Activated B cell treated with CpG ODN at 0.5 μM for 24 hours (primary cell): ENCODE results near the gene DCD. TPM values are rescaled to one million over a fixed set of nuclear protein-coding genes. Genes with fewer than 3 reads are reported as not detected.

ENCODE experiments used
- ATAC-seq: fragments of 200-7000 bp; cut with Tn5 transposase; one replicate; pipeline ENCODE4 v1.10.0; 2021; ENCODE audit warnings: low read depth, mild to moderate bottlenecking, moderate library complexity
- CTCF ChIA-PET: fragments of 350-600 bp; sonication (Branson Sonifier 250); formaldehyde crosslinking; loops from one replicate; lab custom pipeline; 2021; ENCODE audit warnings: antibody characterized with exemption; lab: Charles Lee
- POLR2A ChIA-PET: fragments of 350-600 bp; sonication (Branson Sonifier 250); formaldehyde crosslinking; loops from one replicate; lab custom pipeline; 2021; ENCODE audit warnings: antibody characterized with exemption; lab: Charles Lee
- DNase-seq: peaks from one replicate; pipeline ENCODE4 v3.0.0; 2022
- H3K27ac Mint-ChIP-seq: one replicate; pipeline ENCODE4 v1.8.0; 2020; ENCODE audit warnings: mixed read lengths
- H3K27me3 Mint-ChIP-seq: one replicate; pipeline ENCODE4 v1.8.0; 2021; ENCODE audit warnings: mixed read lengths
- H3K36me3 Mint-ChIP-seq: one replicate; pipeline ENCODE4 v1.8.0; 2021; ENCODE audit warnings: low read depth, mixed read lengths
- H3K4me1 Mint-ChIP-seq: one replicate; pipeline ENCODE4 v1.8.0; 2021; ENCODE audit warnings: mixed read lengths
- H3K4me3 Mint-ChIP-seq: one replicate; pipeline ENCODE4 v1.8.0; 2020; ENCODE audit warnings: mild to moderate bottlenecking, mixed read lengths
- H3K9me3 Mint-ChIP-seq: one replicate; pipeline ENCODE4 v1.8.0; 2020; ENCODE audit warnings: mixed read lengths
- CTCF ChIP-seq: fragments of 200-600 bp; IDR thresholded peaks from one replicate; pipeline ENCODE4 v1.8.0; 2022; ENCODE audit warnings: antibody characterized with exemption, mild to moderate bottlenecking
- intact Hi-C: fragments of 100-400 bp; cut with micrococcal nuclease; formaldehyde crosslinking; loops from one replicate; pipeline ENCODE4 v1.15.1; 2024
- total RNA-seq: library from RNA; stranded (reverse); gene quantifications from 2 replicates; pipeline ENCODE4 v1.2.3, GENCODE V29; 2022

The DCD gene
- total RNA-seq = not detected in 2 replicates

GRCh38 chr12:54648265-54648664 is at the start of gene DCD:
Gene DCD (minus strand): TSS chr12:54648365. CDS start chr12:54648303, 62 bp downstream.
- no peak for ATAC-seq
- no peak within 1 kb of the TSS for H3K4me3 Mint-ChIP-seq
- intact Hi-C loops = no loop called here
- no peaks in the 10 kb centered on the region for H3K4me1 Mint-ChIP-seq
- no peak for TF ChIP-seq CTCF
- POLR2A ChIA-PET = no interaction called here
- DNase-seq = no peak
- peaks cover 28% of the 10 kb centered on the region for H3K27me3 Mint-ChIP-seq
- CTCF ChIA-PET = no interaction called here
- no peaks in the 10 kb centered on the region for H3K9me3 Mint-ChIP-seq
- no peak within 1 kb of the TSS for H3K27ac Mint-ChIP-seq
- no peaks in the 10 kb centered on the region for H3K36me3 Mint-ChIP-seq

GRCh38 chr12:54697851-54698250 is 49.7 kb upstream of the DCD start:
- ChIA-PET POLR2A (no interaction called here), CTCF (no interaction called here)
- DNase-seq (no peak), ATAC-seq (no peak)
- TF ChIP-seq CTCF = no peak
- Mint-ChIP-seq H3K4me3 (no peak overlapping the region), H3K36me3 (no peaks in the 10 kb centered on the region), H3K27ac (no peak overlapping the region), H3K4me1 (no peaks in the 10 kb centered on the region), H3K9me3 (no peaks in the 10 kb centered on the region), H3K27me3 (peaks cover 25% of the 10 kb centered on the region)
- intact Hi-C loops = no loop called here

GRCh38 chr12:54692353-54692752 is 44.2 kb upstream of the DCD start:
- Mint-ChIP-seq H3K9me3 (peaks cover under 1% of the 10 kb centered on the region), H3K4me3 (no peak overlapping the region), H3K27me3 (peaks cover 38% of the 10 kb centered on the region), H3K27ac (no peak overlapping the region), H3K4me1 (no peaks in the 10 kb centered on the region), H3K36me3 (no peaks in the 10 kb centered on the region)
- TF ChIP-seq CTCF = no peak
- no peak for ATAC-seq
- POLR2A ChIA-PET = no interaction called here
- no peak for DNase-seq
- CTCF ChIA-PET = no interaction called here
- intact Hi-C loops = no loop called here

GRCh38 chr12:54689984-54690383 is 41.8 kb upstream of the DCD start:
- no peaks in the 10 kb centered on the region for H3K36me3 Mint-ChIP-seq
- no peak overlapping the region for H3K27ac Mint-ChIP-seq
- no peaks in the 10 kb centered on the region for H3K4me1 Mint-ChIP-seq
- ChIA-PET CTCF (no interaction called here), POLR2A (no interaction called here)
- no peak overlapping the region for H3K4me3 Mint-ChIP-seq
- peaks cover 4% of the 10 kb centered on the region for H3K9me3 Mint-ChIP-seq
- ATAC-seq = no peak
- intact Hi-C loops = no loop called here
- DNase-seq = no peak
- H3K27me3 Mint-ChIP-seq = peaks cover 50% of the 10 kb centered on the region
- no peak for TF ChIP-seq CTCF

GRCh38 chr12:54689034-54689372 is 40.8 kb upstream of the DCD start:
- H3K9me3 Mint-ChIP-seq = peaks cover 4% of the 10 kb centered on the region
- intact Hi-C loops = no loop called here
- H3K27ac Mint-ChIP-seq = no peak overlapping the region
- POLR2A ChIA-PET = no interaction called here
- no peak for TF ChIP-seq CTCF
- H3K4me1 Mint-ChIP-seq = no peaks in the 10 kb centered on the region
- CTCF ChIA-PET = no interaction called here
- no peaks in the 10 kb centered on the region for H3K36me3 Mint-ChIP-seq
- no peak overlapping the region for H3K4me3 Mint-ChIP-seq
- ATAC-seq (no peak), DNase-seq (no peak)
- H3K27me3 Mint-ChIP-seq = peaks cover 55% of the 10 kb centered on the region
